AG09319 (cell line): ENCODE results near the gene TXNDC8.

ENCODE experiments used
- DNase-seq: peaks from one replicate; pipeline ENCODE4 v3.0.0-alpha.2; 2010; ENCODE audit warnings: low read depth; ENCODE audit errors: extremely low read depth
- TF ChIP-seq, protein P1 (sequence below): IDR thresholded peaks from 2 replicates; pipeline ENCODE4 v1.5.1; 2011; ENCODE audit warnings: low read depth, mild to moderate bottlenecking, inconsistent platforms, low read length, moderate library complexity

The TXNDC8 gene

DNA sequence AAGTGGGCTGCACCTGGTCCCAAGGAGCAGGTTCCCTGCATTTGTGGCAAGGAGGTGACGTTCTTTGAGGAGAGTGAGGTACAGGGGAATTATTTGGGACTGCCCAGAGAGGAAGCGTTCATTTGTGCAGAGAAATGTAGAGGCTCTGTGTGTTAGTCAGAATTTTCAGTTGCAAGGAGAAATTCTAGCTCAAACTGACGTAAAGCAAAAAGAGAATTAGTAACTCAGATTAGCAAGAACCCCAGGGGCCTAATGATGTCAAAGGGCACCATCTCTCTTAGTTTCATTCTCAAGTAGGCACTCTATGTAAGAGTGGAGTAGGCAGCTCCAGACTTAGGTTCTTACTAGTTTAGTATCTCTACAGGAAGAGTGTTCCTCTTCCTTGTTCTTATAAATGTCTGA, 79.0 kb downstream of the TXNDC8 start:
- TF ChIP-seq, protein P1, sequence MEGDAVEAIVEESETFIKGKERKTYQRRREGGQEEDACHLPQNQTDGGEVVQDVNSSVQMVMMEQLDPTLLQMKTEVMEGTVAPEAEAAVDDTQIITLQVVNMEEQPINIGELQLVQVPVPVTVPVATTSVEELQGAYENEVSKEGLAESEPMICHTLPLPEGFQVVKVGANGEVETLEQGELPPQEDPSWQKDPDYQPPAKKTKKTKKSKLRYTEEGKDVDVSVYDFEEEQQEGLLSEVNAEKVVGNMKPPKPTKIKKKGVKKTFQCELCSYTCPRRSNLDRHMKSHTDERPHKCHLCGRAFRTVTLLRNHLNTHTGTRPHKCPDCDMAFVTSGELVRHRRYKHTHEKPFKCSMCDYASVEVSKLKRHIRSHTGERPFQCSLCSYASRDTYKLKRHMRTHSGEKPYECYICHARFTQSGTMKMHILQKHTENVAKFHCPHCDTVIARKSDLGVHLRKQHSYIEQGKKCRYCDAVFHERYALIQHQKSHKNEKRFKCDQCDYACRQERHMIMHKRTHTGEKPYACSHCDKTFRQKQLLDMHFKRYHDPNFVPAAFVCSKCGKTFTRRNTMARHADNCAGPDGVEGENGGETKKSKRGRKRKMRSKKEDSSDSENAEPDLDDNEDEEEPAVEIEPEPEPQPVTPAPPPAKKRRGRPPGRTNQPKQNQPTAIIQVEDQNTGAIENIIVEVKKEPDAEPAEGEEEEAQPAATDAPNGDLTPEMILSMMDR = no peak
- no peak for DNase-seq

DNA sequence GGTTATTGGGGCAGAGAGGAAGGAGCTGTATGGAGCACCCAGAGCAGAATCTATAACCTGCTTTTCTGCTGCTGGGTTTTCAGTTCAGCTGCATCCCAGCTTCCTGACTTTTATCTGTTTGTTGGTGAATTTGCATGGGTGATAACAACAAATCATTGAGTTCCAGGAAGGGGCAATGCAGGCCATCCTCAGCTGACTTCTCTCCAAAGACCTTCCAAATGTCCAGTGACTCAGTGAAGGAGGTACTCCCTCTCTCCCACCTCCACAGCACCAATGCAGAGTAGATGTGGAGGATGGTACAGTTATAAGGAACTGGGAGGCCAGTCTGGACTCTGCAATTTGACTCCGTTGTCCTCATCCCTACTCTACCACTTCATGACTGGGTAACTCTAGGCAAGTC, 79.7 kb downstream of the TXNDC8 start:
- TF ChIP-seq, protein P1 = no peak
- no peak for DNase-seq

DNA sequence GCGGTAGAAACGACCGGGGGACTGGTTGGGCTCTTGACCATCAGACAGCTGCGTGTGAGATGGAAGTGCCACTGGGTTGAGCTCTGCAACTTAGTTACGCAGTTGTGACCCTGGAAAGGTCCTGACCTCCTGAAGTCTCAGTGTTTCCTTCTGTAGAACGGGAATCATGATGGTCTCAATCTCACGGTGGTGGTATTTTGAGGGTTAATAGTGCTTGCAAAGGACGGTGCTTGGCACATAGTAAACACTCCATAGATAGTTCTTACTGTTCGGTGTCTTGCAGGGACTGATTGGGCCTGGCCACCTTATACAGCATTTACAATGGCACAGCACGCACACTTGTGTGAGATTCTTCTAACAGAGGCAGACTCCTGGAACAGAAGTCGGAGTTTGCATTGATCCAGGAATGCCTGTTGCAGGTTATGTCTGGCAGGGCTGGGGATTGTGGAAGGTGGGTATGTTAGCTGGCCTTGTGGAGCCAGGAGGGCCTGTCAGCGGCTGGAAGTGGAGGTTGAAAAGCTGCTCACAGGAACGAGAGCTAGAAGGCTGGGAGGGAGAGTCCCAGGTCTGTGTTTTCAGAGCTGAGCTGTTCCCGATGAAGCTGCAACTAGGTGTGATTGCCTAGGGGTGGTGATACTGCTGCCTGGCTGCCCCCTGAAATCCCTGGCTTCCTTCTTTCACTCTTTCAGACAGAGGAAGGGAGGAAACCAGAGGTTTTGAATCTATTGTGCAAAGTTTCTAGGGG, 80.4 kb downstream of the TXNDC8 start:
- TF ChIP-seq, protein P1 = no peak
- DNase-seq = no peak

DNA sequence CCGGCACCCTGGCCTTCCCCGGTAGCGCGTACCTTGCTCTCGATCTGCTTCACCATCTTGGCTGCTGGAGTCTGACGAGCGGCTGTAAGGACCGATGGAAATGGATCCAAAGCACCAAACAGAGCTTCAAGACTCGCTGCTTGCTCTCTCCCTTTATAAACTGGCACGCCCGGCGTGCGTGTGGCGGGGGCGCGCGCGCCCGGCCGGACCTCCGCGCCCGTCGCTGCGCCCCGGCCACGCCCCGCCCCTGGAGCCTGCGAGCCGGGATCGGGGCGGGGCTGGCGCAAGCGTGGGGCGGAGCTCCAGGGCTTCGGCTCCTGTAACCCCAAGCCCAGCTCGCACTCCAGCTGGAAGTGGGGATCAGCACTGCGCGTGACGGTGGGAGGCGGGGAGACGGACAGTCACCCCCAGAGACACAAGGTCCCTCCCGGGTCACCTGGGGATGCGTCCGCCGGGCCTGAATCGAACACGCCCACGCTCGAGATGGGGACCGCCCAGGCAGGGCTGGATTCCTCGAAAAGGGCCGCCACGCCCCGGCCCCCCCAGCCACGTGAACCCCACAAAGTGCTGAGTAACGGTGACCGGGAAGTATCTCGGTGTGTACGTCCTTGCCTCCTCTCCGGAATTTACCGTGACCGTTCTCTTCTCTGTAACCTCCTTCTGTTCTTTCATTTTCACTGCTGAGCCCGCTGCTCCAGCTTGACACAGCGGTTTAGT, 81.1 kb downstream of the TXNDC8 start, which contains the start of gene TXN:
TXN (minus strand) TSS at position 128 of the 717 bp plus-strand sequence; CDS start at position 56, 72 bp downstream.
- TF ChIP-seq, protein P1 = no peak

DNA sequence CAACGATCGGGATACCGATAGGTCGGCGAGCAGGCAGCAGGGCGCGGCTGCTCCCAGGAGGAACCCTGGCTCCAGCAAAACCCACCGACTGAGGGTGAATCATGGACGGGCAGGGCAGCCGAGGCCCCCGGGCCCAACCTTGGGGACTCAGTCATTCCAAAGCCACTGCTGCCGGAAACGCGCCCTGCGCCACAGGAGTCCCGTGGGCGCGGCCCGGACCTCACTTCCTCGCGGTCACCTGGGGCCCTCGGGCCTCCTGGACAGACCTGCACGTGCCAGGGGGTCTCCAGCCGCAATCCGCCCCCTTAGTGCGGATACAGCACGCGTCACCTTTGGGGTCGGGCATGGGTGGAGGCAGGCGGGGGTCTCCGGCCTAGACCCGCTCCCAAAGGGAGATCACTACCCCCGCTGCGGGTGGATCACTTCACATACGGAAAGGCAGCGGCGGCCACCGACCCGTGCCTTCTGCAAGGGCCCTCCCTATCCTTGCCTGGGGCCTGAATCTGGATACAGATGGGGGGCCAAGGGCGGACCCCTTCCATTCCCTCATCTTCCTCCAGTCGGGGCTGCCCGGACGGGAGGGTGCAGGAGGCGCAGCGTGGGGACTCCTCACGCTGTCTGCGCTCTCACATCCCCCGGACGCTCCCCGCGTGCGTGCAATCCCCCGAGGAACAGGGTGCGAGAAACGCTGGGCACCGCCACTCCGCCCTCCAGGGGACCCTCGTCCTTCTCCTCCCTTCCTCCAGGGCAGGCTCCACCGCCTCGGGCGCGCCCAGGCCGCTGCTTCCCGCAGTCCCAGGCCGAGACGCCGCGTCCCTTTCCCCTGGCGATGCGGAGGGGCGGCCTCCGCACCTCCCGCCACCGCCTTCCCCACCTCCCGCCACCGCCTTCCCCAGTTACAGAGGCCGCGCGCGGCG, 81.9 kb downstream of the TXNDC8 start:
- no peak for DNase-seq
- TF ChIP-seq, protein P1 = no peak

More for the DNA sequence above, 81.1 kb downstream of the TXNDC8 start, which contains the start of gene TXN:
- DNase-seq = peak; percentile 80

DNA sequence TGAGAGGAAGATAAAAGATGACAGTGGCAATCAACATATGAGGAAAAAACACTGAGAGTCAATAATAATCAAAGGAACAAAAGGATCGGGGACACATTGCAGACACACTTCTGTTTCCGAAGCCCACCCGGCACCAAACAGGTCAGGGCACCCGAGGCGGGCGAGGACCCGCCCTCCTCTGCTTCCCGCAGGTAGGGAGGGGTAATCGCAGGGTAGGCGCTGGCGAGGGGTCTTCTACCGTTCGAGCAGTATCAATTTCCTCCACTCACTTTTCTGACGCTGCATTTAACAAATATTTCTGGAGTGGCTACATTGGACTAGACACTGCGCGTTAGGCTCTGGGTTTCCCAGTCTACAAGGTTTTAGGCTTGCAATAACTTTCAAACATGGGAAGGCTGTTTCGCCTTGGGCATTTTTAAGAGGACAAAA, 82.6 kb downstream of the TXNDC8 start:
- TF ChIP-seq, protein P1 = no peak
- no peak for DNase-seq
